Transverse colon (tissue), 4 donors: ENCODE data around the gene RIN2. TPM values are rescaled to one million over a fixed set of nuclear protein-coding genes. Genes with fewer than 3 reads are reported as not detected.

ENCODE experiments used
- DNase-seq: peaks from one replicate; pipeline ENCODE4 v3.0.0-alpha.2; 2019
- H3K27ac ChIP-seq, 4 donors: fragments of 200-600 bp; sonication (generic); 2 replicates each; pipeline ENCODE4 v1.5.1; 2016 to 2018; ENCODE audit warnings: inconsistent platforms in 4 of 4
- H3K27me3 ChIP-seq: fragments of 200-600 bp; sonication (generic); 2 replicates; pipeline ENCODE4 v1.5.1; 2017; ENCODE audit warnings: inconsistent platforms
- H3K36me3 ChIP-seq, 4 donors: fragments of 200-600 bp; sonication (generic); 2 replicates each; pipeline ENCODE4 v1.5.1; 2017 to 2019; ENCODE audit warnings: inconsistent platforms in 4 of 4
- H3K4me1 ChIP-seq, 4 donors: fragments of 200-600 bp; sonication (generic); 2 replicates each; pipeline ENCODE4 v1.5.1; 2017 to 2020; ENCODE audit warnings: inconsistent platforms in 4 of 4
- H3K4me3 ChIP-seq, 4 donors: fragments of 200-600 bp; sonication (generic); 1 replicate in 1 of 4; 2 replicates in 3 of 4; pipeline versions ENCODE4 v1.5.1 to v1.6.1; 2017 to 2019; ENCODE audit warnings: inconsistent platforms in 4 of 4
- H3K9me3 ChIP-seq, 2 donors: fragments of 200-600 bp; sonication (generic); 2 replicates each; pipeline ENCODE4 v1.5.1; 2017 to 2019; ENCODE audit warnings: inconsistent platforms in 2 of 2
- EP300 ChIP-seq: sonication (generic); formaldehyde crosslinking; IDR thresholded peaks from one replicate; pipeline ENCODE4 v1.6.1; 2017; ENCODE audit warnings: antibody characterized with exemption, low read depth
- POLR2A ChIP-seq: fragments of 450-650 bp; IDR thresholded peaks from one replicate; pipeline ENCODE4 v1.6.1; 2016; ENCODE audit warnings: antibody characterized with exemption, mild to moderate bottlenecking, moderate library complexity
- POLR2AphosphoS5 ChIP-seq, 3 donors: sonication (generic); formaldehyde crosslinking; IDR thresholded peaks; one replicate each; pipeline ENCODE4 v1.6.1; 2016; ENCODE audit warnings: antibody characterized with exemption in 3 of 3
- WGBS, 2 donors: methylation state at CpG; one replicate each; pipeline ENCODE4 v1.1.5; 2018; ENCODE audit warnings: low coverage in 1 of 2; 5-methylcytosine and 5-hydroxymethylcytosine counted together
- in situ Hi-C, 4 donors: fragments of 200-750 bp; cut with MboI; loops; one replicate each; pipeline versions ENCODE4 v1.15.0 to v1.15.1; 2017; ENCODE audit warnings: low sequenced_read_pairs in 3 of 4, low pct_ligation_motif_present in 1 of 4, low pct_unique_long_range_greater_than_20kb in 1 of 4
- intact Hi-C: fragments of 100-400 bp; cut with DNase I; formaldehyde crosslinking; loops from one replicate; pipeline ENCODE4 v1.15.1; 2023; ENCODE audit warnings: low total_unique reads
- total RNA-seq, 4 donors: library from RNA; depleted of rRNA; stranded (reverse); fragments of >200 nt; gene quantifications; one replicate each; pipeline ENCODE4 v1.1.0, GENCODE V29; 2016
- TF ChIP-seq, protein P1 (sequence below), 5 experiments: fragments of 200-600 bp in 3 of 5; fragments of 450-650 bp in 2 of 5; sonication (generic) in 3 of 5; IDR thresholded peaks; 1 replicate in 2 of 5; 2 replicates in 3 of 5; pipeline ENCODE4 v1.5.1; 2016 to 2017; ENCODE audit warnings: antibody characterized with exemption in 5 of 5, inconsistent platforms in 3 of 5, mild to moderate bottlenecking in 2 of 5, moderate library complexity in 1 of 5

RIN2 gene
- total RNA-seq, 4 donors from 2014 or later, result 53.2 to 157 (median 104) TPM

DNA sequence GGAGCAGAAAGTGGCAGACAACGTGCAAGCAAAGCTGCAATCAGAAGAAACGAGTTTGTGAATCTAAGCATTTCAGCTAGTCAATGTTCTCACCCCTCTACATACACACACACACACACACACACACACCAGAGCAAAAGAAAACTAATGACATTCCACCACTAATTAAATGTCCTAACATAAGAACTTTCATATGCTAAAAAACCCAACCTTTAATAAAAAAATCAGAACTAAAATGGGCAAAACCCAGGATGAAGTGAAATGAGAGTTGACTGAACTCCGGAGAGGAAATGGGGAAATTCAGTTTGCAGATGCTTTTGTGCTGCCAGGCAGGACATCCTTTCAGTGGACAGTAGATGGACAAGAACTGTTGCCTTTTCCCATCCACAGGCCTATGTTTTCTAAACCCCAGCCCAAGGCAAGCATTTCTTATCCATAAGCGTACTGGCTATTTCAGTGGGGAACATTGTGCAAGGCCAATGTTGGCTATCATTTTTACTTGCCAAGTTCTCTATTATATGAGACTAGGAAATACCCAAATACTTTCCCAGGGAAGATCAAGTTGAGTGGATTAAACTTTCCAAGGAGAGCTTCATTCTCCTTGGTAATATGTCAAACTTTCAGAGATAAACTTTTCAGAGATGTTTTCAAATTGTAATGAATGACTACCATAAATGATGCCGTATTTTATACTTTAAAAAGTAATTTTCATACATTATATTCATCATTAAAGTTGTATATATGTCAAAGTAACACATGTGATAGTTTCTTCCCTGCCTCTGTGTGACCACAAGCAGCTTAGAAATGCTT lies 27.3 kb downstream of the RIN2 start:
- Histone ChIP-seq H3K27ac (peak overlapping the region; percentile 45 to 71 (median 60)), H3K9me3 (no peaks in the 10 kb centered on the region), H3K4me3 (no peak overlapping the region), H3K27me3 (no peaks in the 10 kb centered on the region), H3K36me3 (no peaks in the 10 kb centered on the region), H3K4me1 (peaks cover 8 to 38% (median 25%) of the 10 kb centered on the region in 4 donors)
- WGBS, 2 donors, result 44 to 49% methylated on average over 5 of the region's 5 CpGs
- DNase-seq, result no peak
- no peak for TF ChIP-seq POLR2AphosphoS5 (IDR thresholded peaks at IDR 0.05)
- TF ChIP-seq, protein P1, sequence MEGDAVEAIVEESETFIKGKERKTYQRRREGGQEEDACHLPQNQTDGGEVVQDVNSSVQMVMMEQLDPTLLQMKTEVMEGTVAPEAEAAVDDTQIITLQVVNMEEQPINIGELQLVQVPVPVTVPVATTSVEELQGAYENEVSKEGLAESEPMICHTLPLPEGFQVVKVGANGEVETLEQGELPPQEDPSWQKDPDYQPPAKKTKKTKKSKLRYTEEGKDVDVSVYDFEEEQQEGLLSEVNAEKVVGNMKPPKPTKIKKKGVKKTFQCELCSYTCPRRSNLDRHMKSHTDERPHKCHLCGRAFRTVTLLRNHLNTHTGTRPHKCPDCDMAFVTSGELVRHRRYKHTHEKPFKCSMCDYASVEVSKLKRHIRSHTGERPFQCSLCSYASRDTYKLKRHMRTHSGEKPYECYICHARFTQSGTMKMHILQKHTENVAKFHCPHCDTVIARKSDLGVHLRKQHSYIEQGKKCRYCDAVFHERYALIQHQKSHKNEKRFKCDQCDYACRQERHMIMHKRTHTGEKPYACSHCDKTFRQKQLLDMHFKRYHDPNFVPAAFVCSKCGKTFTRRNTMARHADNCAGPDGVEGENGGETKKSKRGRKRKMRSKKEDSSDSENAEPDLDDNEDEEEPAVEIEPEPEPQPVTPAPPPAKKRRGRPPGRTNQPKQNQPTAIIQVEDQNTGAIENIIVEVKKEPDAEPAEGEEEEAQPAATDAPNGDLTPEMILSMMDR (IDR thresholded peaks at IDR 0.05), result no peak
- TF ChIP-seq EP300, result no peak
- no peak for TF ChIP-seq POLR2A
- in situ Hi-C loops, result loop anchor here (10.0 to 25.0 kb wide), 5 partner anchors 91 to 219 kb away; no protein-coding TSS in a partner anchor
- intact Hi-C loops, result loop anchor here (5.0 kb wide), 1 partner anchor 212 kb away; no protein-coding TSS in a partner anchor

- TF ChIP-seq EP300, result no peak
- no peak for TF ChIP-seq POLR2A
- TF ChIP-seq, protein P1 (IDR thresholded peaks at IDR 0.05), result no peak
- no peak for TF ChIP-seq POLR2AphosphoS5 (IDR thresholded peaks at IDR 0.05)
- H3K27me3 ChIP-seq, result no peaks in the 10 kb centered on the region
- in situ Hi-C loops, result loop anchor here (10.0 to 25.0 kb wide), 5 partner anchors 91 to 219 kb away; no protein-coding TSS in a partner anchor
- H3K36me3 ChIP-seq, result no peaks in the 10 kb centered on the region
- H3K4me3 ChIP-seq, result no peak overlapping the region
- peaks cover 8 to 38% (median 25%) of the 10 kb centered on the region in 4 donors for H3K4me1 ChIP-seq
- WGBS, 2 donors, result 83 to 100% methylated on average over 1 of the region's 1 CpG
- no peak for DNase-seq
- intact Hi-C loops, result loop anchor here (5.0 kb wide), 1 partner anchor 211 kb away; no protein-coding TSS in a partner anchor
- peak overlapping the region; percentile 45 to 71 (median 60) for H3K27ac ChIP-seq
- H3K9me3 ChIP-seq, result no peaks in the 10 kb centered on the region
These were observed 27.9 kb downstream of the RIN2 start for GRCh38 chr20:19785983-19786285.

DNA sequence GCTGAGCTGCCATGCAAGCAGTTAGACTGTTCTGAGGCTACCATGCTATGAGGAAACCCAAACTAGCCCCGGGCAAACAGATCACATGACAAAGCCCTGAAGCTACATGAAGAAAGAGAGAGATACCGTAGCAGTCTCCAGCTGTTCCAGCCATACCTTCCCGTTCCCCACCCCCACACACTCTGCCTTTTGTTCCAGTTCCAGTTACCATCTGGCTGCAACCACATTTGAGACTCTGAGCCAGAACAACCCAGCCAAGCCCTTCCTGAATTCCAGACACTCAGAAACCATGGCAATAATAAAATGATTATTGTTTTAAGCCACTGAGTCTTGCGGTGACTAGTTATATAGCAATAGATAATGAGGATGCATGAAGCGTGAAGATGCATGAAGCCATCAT lies 28.3 kb downstream of the RIN2 start:
- DNase-seq, result peak; percentile 59
- no peak for TF ChIP-seq EP300
- TF ChIP-seq POLR2AphosphoS5 (IDR thresholded peaks at IDR 0.05), result peak in 2 of 3 donors; percentile 4 to 23
- peak overlapping the region; percentile 45 to 71 (median 60) for H3K27ac ChIP-seq
- H3K4me3 ChIP-seq, result no peak overlapping the region
- no peaks in the 10 kb centered on the region for H3K36me3 ChIP-seq
- 29 to 34% methylated on average over 5 of the region's 5 CpGs for WGBS, 2 donors
- no peaks in the 10 kb centered on the region for H3K27me3 ChIP-seq
- H3K4me1 ChIP-seq, result peaks cover 8 to 38% (median 25%) of the 10 kb centered on the region in 4 donors
- in situ Hi-C loops (loop anchor here (10.0 to 25.0 kb wide), 5 partner anchors 92 to 218 kb away; no protein-coding TSS in a partner anchor), intact Hi-C loops (loop anchor here (5.0 kb wide), 1 partner anchor 211 kb away; no protein-coding TSS in a partner anchor)
- H3K9me3 ChIP-seq, result no peaks in the 10 kb centered on the region

- Histone ChIP-seq H3K9me3 (no peaks in the 10 kb centered on the region), H3K4me3 (no peak overlapping the region), H3K4me1 (peaks cover 8 to 38% (median 25%) of the 10 kb centered on the region in 4 donors), H3K27me3 (no peaks in the 10 kb centered on the region), H3K36me3 (no peaks in the 10 kb centered on the region), H3K27ac (peak overlapping the region in 1 of 4 donors; percentile 64)
- WGBS, 2 donors, result 70 to 88% methylated on average over 3 of the region's 3 CpGs
- in situ Hi-C loops, result loop anchor here (10.0 to 25.0 kb wide), 5 partner anchors 93 to 217 kb away; no protein-coding TSS in a partner anchor
- no peak for DNase-seq
- TF ChIP-seq EP300 (no peak), POLR2A (no peak), POLR2AphosphoS5 (IDR thresholded peaks at IDR 0.05) (no peak)
- TF ChIP-seq, protein P1 (IDR thresholded peaks at IDR 0.05), result no peak
- intact Hi-C loops, result loop anchor here (5.0 kb wide), 1 partner anchor 210 kb away; no protein-coding TSS in a partner anchor
These were observed 29.3 kb downstream of the RIN2 start for GRCh38 chr20:19787366-19787765.
